Astrocyte (in vitro differentiated cells and primary cell): ENCODE measurements around the gene FBXO17.

Experiments used
- CTCF ChIP-seq: IDR thresholded peaks from 2 replicates; pipeline ENCODE4 v1.5.1; 2011; ENCODE audit warnings: low read depth, mild to moderate bottlenecking, inconsistent platforms, low read length, moderate library complexity; ENCODE audit not compliant: insufficient read depth
- EZH2 ChIP-seq: IDR thresholded peaks from 2 replicates; pipeline ENCODE4 v1.6.1; 2012; ENCODE audit warnings: mild to moderate bottlenecking, low read length, inconsistent platforms; ENCODE audit not compliant: insufficient read depth

- no peak for TF ChIP-seq CTCF
- no peak for TF ChIP-seq EZH2
These were observed 31.6 kb upstream of the FBXO17 start for GRCh38 chr19:39007096-39007495.
